Measurements from ENCODE around the gene TRPV4.

The TRPV4 gene

DNA sequence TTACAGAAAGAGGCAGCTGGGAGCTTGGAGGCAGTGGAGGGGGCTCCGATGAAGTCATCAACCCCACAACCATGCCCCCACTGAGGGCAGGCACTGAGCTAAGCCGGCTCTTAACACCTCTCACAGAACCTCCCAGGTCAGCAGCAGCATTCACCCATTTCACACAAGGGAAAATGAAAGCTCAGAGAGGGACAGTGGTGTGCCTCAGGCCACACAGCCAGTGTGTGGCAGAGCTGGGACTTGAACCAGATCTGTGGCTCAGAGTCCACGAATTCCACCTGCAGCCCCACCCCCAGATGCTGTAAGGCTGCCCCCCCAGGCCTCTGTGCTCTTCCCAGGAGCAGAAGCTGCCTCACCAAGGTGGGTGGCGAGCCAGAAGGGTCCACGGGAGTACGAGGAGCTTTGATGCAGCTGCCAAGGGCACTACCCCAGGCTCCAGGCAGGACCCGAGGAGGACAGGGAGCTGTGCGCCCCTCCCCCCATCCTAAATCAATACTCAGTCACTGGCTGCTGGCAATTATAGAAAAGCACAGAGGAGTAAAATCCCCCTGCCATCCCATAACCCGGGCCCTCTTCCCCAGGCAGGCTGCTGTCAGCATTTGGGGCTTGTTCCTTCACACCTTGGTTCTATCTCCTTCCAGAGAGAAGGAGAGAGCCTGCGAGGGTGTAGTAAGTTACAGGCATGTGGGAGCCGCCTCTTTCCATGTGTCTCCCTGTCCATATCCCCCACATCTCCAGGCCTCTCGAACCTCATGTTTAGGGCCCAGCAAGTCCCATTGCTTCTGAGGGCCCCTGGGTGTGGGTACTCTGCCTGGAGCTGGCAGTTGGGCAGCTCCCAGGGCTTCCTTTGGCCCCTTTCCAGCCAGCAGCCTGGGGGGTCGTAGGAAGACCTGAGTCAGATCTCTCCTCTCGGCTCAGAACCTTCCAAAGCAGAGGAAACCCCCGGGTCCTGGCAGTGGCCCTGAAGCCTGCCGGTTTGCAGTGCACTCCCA, 72.0 kb downstream of the TRPV4 start:
- no peak for DNase-seq

DNA sequence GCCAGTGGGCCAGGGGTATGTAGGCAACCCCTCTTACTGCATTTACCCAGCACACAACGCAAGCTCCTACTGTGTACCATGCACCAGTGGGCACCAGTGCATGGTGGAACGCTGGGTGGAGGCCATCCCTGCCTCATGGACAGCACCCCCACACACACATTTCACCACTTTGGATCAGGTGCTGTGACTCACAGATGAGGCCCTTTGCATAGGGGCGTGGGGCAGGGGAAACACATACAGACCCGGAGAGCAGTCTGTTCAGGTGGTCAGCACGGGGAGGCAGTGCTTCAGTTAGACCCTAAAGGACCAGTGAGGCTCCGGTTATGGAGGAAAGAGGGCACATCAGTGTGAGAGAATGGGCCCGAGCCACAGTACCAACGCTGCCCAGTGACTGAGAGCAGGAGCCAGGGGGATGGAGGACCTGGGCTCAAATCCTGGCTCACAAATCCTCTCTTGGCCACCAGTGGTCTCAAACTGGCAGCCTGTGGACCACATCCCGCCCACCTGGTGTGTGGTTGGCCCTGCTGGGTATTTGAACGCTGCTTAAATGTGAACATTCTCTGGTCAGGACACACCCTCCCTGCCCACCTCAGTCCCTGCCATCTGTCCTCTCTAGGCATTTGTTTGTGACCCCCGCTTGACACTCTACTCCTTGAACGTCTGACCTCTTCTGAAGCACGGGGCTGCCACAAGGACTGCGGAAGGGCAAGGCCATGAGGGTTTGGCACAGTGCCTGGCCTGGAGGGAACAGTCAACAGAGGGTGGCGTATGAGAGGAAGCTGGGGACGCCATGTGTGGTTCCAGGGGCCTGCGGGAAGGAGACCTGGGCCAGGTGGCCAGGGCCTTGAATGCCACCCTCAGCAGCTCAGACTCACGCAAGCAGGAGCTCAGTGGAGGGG, 72.9 kb downstream of the TRPV4 start:
- peak; percentile 99 for DNase-seq

DNA sequence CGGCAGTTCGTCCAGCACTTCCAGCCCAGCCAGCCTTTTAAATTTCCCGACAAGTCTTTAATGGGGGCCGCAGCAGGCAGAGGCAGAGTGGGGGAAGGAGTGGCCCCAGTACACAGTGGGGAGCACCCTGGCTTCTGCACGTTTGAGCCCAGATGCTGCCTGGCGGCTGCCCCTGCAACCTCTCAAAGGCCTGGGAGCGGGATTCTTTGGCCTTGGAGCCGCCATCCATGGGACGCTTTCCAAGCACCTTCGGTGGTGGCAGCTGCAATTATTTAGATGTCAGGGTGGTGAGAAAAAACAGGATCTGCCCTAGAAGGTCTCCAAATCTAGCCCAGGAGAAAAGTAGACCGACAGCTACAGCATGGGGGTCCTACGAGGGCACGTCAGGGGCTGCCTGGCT, 73.6 kb downstream of the TRPV4 start:
- DNase-seq: no peak

DNA sequence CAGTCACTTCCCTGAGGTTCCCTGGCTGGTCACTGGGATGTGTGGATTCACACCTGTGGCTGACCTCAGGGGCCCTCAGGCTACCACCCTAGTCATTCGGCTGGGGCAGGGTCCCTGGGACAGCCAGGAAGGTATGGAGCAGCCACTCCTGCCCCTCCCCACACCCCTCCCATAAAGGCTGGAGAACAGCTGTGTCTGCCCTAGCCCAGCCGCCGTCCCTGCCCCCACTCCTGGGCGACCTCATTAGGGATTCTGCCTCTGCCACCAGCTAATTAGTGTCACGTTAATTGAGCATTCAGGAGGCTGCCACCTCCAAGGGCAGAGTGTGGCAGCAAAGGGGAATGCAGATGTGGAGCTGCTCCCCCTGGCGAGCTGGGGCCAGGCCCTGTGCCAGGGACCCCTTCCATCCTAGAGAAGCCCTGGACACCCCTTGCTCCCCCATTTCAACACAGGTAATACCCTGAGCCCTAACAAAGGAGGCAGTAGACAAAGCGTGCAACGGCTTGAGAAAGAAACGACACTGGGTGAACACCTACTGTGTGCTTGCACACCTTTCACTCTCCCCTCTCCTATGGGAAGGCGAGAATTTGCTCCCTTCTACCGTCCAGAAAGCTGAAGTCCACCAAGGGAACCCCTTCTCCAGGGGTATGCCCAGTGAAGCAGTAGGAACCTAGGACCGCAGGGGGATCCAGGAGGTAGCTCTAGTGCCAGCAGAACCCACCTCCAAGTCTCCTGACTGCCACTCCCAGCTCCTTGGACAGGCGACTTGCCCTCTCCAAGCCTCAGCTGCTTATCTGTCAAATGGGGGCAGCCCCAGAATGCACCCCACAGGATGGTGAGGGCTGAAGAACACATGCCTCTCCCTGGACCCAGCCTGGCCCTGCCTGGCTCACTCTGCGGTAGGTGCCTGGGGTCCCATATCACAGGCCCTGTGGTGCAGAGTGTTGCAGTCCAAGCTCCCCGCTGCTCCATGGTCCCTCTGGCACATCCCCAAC, 74.5 kb downstream of the TRPV4 start:
- no peak for DNase-seq

DNA sequence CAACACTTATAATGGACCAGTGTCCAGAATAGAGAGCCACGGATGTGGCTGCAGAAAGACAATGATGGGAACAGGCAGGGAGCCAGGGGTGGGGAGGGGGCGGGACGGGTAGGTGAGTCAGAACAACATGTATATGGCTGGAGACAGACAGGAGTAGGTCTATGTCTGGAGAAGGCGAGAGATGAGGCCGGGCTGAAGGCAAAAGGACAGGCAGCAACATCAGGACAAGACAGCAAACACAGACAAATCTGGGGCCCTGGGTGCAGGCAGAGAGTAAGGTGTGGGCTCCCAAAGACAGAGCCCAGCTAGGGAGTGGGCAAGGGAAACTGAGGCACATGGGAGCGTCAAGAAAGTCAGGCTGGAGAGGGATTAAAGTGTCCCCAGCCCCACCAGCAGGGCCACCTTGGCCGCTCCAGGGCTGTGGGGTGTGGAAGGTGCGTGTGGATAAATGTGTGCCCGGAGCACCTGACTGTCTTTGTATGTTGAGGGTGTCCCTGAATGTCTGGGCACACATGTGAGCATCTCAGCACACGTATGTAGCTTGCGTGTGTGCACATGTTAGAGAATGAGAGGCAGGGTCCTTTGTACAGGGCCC, 75.4 kb downstream of the TRPV4 start:
- DNase-seq: no peak

DNA sequence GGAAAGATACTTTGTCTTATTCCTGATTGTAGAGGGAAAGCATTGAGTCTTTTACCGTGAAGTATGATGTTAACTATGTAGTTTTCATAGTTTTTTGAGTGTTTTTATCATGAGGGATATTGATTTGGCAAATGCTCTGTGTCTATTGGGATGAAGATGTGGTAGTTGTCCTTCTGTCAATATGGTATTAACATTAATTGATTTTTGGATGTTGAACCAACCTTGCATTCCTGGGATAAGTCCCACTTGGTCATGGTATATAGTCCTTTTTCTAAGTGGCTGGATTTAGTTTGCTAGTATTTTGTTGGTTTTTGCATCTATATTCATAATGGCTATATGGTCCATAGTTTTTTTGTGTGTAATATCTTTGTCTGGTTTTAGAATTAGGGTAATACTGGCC, 76.7 kb downstream of the TRPV4 start:
- no peak for DNase-seq

DNA sequence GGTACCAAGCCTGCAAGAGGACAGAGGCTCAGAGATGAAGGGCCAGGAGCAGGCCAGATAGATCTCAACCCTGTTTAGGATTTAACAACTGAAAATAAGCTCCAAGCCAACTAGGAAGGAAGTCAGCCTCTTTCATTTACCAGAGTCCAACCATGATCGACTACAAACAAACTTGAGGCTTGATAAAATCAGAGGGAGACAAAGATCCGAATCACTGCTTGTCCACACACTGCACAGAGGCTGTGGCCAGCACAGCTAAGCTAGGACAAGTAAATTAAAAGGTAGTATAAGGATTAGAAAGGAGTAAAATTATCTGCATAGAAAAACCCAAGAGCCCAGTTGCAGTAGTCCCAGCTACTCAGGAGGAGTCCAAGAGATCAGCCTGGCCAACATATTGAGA, 79.2 kb downstream of the TRPV4 start:
- no peak for DNase-seq

DNA sequence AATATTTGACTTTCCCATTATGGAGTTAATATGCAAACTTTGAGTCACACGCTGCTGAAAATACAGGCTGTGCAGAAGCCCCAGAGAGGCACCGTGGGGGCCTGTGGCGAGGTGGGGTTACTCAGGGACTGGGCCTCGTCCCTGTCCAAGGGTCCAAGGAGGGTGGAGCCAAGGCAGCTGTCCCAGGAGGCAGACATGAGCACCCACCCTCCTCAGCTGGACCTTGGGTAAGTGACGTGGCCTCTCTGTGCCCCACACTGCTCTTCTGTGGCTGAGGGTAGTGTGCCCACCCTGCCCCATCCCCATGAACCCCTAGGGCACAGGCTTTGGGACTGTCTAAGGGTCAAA, 80.2 kb downstream of the TRPV4 start:
- no peak for DNase-seq

DNA sequence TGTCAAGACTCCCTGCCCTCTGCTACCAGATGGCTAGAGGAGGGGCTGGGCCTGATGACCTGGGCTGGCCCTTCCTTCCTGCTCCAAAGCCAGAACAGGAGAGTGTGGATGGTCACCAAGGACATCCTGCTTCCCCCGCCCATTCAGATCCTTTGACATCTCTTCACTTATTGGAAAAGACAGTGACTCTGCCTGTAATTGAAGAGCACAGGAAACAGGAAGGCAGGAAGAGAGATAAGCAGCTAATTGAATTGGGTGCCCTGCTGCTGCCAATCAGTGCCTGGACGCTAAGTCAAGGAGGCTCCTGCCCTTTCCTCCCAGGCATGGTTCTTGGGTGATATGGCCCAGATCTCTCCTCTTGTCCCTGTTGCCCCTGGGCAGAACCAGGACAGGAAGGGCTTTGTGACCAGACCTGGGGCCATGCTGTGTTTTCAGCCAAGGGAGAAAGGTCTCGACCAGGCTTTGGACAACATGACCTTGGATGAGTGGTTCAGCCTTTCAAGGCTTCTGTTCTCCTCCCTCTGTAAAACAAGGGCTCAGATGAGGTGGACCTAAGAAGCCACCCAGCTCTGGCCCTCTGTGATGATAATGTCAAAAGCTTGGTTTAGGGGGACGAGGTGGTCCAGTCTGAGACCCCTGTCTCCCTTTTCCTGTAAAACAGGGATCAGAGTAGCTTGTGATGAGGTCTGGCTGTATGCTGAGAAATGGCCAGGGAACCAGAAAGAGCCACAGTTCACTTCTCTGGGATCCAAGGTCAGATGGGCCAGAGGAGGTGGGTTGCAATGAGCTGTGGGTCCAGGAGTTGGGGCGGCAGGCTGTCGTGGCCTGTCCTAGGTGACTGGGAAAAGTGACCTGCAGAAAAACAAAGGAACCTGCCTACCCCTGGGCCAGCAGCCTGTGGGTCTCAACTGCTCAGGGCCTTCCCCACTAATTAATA, 80.8 kb downstream of the TRPV4 start:
- no peak for DNase-seq

DNA sequence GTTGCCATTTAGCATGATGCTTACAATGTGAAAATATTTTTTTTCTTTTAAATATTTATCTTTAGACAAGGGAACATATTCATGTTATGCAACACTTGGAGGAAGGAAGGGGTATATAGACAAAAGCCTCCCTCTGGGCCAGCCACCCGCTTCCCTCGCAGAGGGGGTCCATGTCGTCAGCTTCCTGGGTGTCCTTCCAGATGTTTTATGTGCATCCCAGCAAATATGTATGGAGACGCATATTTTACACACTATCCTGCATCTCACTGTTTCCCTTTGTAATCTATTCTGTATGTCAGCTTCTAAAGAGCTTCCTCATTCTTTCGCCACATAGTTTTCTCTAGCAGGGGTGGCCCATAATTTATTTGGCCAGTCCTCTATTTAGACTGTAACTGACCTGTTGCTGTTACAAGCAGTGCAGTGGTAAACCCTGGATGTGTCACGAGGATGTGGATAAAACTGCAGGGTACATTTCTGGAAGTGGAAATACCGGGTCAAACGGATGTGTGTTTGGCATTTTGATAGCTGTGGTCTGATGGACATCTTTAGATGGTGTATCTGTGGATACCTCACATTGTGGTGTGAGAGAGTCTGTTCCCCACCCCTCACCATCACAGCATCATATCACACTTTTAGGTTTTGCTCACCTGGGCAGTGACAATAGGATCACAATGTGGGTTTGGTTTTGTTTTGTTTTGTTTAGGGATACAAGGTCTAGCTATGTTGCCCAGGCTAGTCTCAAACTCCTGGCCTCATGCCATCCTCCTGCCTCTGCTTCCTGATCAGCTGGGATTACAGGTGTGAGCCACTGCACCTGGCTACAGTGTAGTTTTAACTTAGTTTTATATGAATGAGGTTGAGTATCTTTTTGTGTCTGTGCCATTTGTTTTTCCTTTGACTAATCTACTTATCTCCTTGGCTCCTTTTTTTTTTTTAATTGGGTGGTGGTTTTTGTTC, 87.9 kb downstream of the TRPV4 start:
- peak; percentile 74 for DNase-seq

DNA sequence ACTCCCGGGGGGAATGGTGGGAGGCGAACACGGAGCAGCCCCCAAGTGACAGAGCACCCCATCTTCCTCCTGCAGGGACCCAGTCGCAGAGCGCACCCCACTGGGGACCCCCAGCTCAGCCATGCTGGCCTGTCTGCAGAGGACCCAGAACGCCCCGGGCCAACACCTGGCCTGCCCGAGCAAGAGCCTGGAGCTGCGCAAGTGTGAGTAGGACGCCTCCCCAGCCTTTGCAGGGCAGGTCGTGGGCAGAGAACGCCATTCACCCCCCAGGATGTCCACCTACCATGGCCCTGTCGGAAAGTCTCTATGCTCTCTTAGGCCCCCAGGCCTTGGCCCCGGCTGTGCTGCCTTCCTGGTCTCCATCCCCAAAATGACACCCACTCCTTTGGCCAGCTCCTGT, 89.2 kb downstream of the TRPV4 start:
- no peak for DNase-seq

DNA sequence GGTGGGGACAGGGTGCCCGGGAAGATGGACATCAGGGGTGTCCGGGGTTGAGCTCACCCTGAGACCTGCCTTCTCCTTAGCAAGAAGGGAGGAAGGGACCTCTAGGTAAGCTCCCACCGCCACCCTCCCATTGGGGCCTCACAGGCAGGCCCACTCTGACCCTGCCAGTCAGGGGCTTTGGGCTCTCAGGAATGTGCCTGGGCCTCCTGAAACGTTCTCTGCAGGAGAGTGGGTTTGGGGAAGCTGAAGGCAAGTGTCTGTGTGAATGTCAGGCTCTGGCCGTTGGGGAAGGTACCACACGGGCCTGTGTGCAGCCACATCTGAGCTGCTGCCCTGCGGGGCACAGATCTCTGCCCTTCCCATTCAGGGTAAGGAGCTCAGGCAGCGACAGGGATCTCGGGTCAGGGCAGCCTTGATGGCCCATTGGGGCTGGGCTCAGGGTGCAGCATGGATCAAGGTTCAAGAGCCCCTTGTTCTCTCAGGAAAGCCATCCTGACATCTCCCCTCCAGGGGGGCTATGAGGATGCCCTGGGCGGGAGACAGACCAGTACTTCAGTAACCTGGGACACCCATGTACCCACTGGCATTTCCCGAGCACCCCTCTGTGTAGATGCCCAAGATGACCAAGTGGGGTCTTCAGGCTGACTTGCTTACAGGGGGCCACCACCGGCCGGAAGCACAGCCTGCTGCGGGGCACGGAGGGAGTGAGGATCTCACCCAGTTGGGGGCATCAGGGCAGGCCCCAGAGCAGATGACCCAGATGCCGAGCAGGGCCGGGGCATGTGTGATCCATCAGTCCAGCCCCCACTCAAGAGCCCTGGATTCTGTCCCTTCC, 89.9 kb downstream of the TRPV4 start:
- DNase-seq: no peak

DNA sequence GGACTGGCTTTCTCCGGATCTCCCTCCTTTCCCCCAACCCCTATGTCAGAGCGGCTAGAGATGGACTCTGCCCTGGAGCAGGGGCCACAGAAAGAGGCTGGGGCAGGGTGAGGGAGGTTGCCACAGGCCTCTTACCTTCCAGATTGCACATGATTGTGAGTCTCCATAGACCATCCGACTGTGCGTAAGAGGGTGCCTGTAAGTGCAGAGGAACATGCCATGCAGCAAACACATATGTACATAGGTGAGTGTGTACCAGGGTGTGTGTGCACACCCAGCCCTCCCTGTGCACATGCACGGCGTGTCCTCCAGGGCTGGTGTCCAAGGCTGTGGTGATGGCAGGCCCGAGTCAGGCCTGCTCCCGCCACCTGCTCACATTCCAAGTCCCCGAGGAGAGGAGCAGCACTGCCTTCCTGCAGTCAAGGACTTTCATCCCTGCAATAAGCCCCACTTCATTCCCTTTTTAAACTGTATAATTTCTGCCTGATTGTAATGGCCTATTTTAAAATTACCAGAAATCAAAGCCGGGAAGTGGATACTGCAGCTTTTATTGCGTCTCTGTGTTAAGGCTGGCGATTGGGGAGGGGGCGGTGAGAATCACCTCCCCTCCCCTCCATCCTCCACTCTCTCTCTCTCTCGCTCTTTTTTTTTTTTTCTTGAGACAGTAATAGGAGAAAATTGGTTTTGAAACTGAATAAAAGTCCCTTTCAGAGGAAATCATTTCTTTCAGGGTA, 91.1 kb downstream of the TRPV4 start:
- no peak for DNase-seq

DNA sequence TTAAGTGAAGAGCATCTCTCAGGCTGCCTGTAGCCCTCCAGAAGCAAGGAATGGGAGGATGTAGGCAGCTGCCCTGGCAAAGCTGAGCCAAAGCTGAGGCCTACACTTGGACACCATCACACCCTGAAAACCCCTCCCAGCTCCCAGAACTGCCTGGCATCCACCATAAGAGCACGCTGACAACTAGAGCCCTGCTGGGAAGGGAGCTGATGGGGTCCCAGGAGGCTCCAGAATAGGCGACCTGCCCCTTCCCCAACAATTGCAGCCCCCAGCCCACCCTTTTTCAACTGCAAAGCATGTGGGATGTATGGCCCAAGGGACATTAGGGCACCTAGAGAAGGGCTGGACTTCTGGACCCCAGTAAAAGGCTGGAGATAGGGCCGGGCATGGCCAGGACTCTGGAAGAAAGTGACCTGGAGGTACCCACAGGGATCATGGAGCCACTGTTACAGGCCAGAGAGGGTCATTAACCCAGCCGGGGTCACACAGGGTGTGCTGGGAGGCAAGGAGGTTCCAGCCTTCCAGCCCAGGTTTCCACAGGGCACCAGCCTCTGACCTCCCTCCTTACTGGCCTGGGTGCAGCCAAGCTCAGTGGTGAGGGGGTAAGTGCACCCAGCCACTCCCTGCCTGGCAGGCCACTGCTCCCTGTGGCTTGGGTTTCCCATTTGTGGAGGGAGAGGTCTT, 91.8 kb downstream of the TRPV4 start:
- DNase-seq: no peak

DNA sequence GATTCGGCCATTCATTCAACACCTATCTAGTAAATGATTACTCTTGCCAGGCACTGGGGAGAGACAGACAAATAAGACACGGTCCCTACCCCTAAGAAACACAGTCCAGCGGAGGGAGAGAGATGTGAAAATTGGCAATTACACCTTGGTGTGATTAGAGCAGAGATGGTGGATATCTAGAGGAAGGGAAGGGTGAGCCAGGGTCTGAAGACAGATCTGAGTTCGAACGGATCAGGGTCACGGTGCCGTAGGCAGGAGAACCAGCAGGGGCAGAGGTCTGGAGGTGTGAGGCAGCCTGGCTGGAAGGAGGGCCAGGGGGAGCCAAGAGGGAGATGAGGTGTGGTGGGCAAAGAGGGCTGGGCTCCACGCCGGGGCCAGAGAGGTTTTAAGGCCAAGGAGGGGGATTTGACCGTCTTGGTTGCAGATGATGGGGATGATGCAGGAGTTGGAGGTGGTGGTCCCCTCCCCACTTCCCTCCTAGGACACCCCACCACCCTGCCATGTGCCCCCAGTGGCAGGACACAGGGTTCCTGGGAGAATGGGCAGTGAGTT, 92.4 kb downstream of the TRPV4 start:
- DNase-seq: no peak

DNA sequence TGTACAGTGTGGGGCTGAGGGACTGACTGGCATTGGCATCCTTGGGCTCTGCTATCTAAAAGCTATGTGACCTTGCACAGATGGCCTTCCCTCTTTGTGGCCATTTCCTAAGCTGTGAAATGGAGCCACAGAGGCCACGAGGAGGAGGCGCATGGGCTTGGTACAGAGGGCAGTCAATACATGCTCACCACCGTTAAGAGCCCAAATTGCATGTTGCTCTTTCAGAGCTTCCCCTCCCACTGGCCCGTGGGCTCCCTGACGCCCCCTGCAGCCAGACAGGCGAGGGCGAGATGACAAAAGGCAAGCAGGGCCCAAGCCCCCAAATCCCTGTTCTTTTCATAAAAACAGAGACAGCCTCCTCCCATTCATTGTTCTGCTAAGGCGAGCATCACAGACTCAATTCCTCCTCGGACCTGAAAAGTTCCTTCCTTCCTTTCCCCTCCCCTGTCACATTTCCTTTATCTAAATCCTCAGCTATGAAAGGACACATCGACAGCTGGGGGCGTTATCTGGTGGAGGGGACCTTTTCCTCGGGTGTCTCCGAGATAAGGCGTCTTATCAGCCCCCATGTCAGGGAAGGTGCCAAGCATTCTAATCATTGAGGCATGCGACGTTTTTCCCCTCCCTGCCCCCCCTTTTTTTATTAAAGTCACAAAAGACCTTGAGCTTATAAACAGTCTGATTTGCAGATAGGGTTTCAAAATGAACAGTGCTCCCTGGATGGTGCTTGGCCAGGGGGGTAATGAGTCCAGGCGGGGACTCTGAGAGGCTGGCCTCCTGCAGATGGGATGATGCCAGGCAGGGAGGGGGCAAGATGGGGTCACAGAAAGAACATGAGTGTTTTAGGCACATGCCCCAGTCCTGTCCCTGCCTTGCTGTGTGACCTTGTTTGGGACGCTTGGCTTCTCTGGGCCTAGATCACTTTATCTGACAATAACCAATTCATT, 93.2 kb downstream of the TRPV4 start:
- DNase-seq: no peak
